Measurements from ENCODE around the gene SFXN2.
"Not testable (repeated sequence)": the region's sequence is repeated elsewhere in the genome, so short reads cannot be mapped to it uniquely, and the experiment has no call there.

Gene SFXN2

DNA sequence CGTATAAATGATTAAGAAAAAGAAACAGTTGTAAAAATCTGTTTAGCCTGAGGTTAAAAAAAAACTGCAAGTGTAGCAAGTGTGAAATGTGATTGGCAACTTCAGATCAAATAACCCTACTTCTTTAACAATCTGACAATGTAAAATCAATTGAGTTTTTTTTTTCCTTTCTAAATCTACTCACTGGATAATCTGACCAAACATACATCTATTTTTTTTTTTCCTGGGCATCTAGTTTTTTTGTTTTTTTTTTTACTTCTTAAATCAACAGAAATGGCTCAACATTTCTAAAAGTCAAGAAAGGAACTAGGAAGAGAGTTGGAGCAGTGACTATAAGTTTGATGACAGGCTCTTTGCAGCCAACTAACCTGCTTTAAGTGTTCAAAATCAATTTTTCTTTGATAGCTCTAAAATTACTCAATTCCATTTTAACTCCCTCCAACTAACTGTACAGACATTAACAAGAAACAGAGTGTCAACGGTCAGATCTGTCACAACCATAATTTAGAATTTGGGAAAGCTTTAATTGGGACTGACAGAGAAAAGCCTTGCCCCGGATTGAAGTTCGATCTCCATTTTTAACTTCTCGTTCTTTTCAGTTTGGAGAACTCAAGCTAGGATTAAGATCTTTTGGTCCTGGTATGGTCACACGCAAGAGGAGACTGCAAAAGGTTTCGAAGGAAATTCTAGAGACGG lies 1.4 kb upstream of the SFXN2 start:
- FAIRE-seq (no peak), DNase-seq (ENCODE audit: insufficient read length) (no peak)
- TF ChIP-seq POLR2A (IDR thresholded peaks at IDR 0.05; ENCODE audit: low read depth, low read length) (no peak), TAF1 (IDR thresholded peaks at IDR 0.05; ENCODE audit: borderline replicate concordance, low read depth, low read length) (no peak), POLR2AphosphoS5 (IDR thresholded peaks at IDR 0.05; ENCODE audit: low read depth, low read length) (no peak)

DNA sequence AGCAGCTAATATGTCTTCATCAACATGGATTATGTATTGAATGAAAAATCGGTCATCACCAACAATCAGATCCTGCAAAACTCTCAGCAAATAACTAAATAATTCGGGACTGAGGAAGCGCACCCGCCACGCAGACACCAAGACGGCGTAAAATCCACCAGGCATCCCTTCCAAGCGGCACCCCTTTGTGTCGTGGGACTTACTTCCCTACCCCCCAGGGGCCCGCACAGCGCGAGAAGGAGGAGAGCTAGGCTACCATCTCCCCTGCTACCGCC lies 960 bp upstream of the SFXN2 start:
- TF ChIP-seq POLR2AphosphoS5 (IDR thresholded peaks at IDR 0.05; ENCODE audit: low read depth, low read length) = 0 out of 2 replicates have a peak, but pooled peaks have one; percentile 67
- TF ChIP-seq TAF1 (IDR thresholded peaks at IDR 0.05; ENCODE audit: borderline replicate concordance, low read depth, low read length) = no peak
- DNase-seq (ENCODE audit: insufficient read length) = no peak
- no peak for FAIRE-seq

DNA sequence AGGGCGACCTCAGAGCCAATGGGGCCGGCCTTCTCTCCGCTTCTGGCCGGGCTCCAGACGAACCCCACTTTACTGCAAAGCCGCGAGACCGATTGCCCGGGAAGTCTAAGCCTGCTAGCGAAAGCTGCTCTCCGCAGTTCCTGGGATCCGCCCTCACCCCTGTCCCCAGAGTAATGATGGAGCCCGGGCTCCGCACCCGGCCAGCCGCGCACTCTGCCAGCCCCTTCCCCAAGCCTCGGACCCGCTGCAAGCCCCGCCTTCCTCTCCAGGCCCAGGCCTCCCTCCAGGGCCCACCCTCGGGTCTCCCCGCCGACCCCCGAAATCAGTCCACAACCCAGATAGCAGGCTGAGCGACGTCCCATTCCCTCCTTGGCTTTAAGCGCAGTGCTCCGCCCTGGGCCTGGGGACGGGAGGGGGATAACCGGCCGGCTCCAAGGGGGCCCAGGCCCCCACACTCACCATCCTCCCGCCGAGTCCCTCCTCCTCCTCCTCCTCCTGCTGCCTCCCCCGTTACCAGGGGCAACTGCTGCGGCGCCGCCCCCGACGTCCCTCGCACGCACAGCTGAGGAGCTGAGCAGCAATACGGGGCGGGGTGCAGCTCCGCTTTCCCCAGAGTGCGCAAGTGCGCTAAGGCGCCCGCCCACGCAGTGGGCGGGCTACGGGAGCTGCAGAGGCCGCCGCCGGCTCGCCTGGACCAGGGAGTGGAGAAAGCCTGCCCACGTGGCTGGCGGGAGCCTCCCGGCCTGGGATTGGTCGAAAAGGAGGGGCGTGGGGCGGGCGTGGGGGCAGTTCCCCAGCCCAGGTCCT lies 419 bp upstream of the SFXN2 start, which contains the start of gene ARL3:
TSS of gene ARL3 (minus strand) at position 584 of the 807 bp plus-strand sequence. CDS start at position 462, 122 bp downstream.
- peak; percentile 98 for DNase-seq (ENCODE audit: insufficient read length)
- FAIRE-seq = peak; percentile 89
- peak; percentile 74; the same call in 1 of the 2 replicates for TF ChIP-seq TAF1 (IDR thresholded peaks at IDR 0.05; ENCODE audit: borderline replicate concordance, low read depth, low read length)
- TF ChIP-seq POLR2AphosphoS5 (IDR thresholded peaks at IDR 0.05; ENCODE audit: low read depth, low read length) = no peak; the same call in none of the 2 replicates
- peak; percentile 74; the same call in 1 of the 2 replicates for TF ChIP-seq POLR2A (IDR thresholded peaks at IDR 0.05; ENCODE audit: low read depth, low read length)

DNA sequence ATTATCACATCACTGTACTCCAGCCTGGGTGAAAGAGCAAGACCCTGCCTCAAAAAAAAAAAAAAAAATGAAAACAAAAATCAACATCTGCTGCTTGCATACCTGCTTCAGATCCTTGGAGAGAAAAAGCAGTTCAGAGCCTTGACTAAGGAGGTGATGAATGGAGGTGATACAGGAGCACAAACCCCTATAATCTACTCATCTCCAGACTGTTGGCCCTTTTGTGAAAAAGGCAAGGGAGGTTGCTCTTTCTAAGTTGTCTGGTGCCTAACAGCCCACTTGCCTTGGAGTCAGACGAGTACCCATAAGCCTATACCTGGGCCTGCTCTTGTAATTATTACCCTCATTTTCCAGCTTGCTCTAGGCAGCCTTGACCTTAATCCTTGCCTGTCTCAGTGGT lies 1.4 kb downstream of the SFXN2 start:
- no peak for TF ChIP-seq POLR2A (IDR thresholded peaks at IDR 0.05; ENCODE audit: low read depth, low read length)
- no peak for FAIRE-seq
- no peak for DNase-seq (ENCODE audit: insufficient read length)

DNA sequence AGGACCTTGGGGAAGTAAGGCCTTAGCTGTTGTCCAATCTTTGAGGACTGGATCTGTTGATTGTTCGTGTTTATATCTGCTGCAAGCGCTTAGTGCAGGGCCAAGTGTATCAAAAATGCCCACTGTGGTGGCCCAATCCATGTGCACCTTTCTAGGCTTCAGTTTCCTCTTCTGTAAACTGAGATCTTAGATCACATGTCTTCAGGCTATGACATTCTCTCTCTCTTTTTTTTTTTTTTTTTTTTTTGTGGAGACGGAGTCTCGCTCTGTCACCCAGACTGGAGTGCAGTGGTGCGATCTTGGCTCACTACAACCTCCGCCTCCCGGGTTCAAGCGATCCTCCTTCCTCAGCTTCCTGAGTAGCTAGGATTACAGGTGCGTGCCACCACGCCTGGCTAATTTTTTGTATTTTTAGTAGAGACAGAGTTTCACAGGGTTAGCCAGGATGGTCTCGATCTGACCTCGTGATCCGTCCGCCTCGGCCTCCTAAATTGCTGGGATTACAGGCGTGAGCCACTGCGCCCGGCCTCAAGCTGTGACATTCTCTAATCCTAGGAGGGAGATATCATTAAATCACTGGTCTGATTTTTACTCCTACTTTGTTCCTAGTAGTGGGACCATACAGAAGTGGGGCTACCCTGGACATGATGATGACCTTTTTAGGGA lies 2.6 kb downstream of the SFXN2 start:
- not testable (repeated sequence) for FAIRE-seq; DNase-seq (ENCODE audit: insufficient read length)

DNA sequence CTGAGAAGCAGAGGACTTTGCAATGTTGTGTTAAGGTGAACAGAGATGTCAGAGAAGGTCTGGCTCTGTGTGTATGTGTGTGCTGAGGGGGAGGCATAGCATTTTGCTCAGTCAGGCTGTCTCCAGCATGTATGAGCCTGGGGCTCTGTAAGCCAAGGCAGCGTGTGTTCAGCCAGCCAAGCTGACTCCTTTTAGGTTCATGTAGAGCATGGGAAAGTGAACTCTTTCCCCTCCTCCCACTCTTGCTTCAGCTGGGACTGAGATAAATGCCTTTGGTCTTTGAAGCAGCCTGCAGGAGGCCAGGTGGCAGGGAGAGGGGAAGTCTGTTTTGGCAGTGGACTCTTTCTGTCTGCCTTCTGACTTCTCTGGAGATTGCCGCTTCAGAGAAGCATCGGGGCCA lies 3.8 kb downstream of the SFXN2 start:
- no peak for FAIRE-seq
- TF ChIP-seq POLR2A (IDR thresholded peaks at IDR 0.05; ENCODE audit: low read depth, low read length) (no peak), TAF1 (IDR thresholded peaks at IDR 0.05; ENCODE audit: borderline replicate concordance, low read depth, low read length) (no peak), POLR2AphosphoS5 (IDR thresholded peaks at IDR 0.05; ENCODE audit: low read depth, low read length) (no peak)
- DNase-seq (ENCODE audit: insufficient read length) = no peak

DNA sequence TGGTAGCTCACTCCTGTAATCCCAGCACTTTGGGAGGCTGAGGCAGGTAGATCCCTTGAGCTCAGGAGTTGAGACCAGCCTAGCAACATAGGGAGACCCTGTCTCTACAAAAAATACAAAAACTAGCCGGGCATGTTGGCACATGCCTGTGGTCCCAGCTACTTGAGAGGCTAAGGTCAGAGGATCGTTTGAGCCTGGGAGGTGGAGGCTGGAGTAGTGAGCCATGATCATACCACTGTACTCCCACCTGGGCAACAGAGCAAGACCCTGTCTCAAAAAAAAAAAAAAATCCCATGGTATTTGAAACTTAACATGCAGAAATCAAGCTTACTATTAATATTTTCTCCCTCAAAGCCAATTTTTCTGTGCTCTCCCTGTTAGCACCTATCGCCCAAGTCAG lies 5.9 kb downstream of the SFXN2 start:
- DNase-seq (ENCODE audit: insufficient read length) (no peak), FAIRE-seq (no peak)
- TF ChIP-seq POLR2AphosphoS5 (IDR thresholded peaks at IDR 0.05; ENCODE audit: low read depth, low read length) (no peak), TAF1 (IDR thresholded peaks at IDR 0.05; ENCODE audit: borderline replicate concordance, low read depth, low read length) (no peak), POLR2A (IDR thresholded peaks at IDR 0.05; ENCODE audit: low read depth, low read length) (no peak)

DNA sequence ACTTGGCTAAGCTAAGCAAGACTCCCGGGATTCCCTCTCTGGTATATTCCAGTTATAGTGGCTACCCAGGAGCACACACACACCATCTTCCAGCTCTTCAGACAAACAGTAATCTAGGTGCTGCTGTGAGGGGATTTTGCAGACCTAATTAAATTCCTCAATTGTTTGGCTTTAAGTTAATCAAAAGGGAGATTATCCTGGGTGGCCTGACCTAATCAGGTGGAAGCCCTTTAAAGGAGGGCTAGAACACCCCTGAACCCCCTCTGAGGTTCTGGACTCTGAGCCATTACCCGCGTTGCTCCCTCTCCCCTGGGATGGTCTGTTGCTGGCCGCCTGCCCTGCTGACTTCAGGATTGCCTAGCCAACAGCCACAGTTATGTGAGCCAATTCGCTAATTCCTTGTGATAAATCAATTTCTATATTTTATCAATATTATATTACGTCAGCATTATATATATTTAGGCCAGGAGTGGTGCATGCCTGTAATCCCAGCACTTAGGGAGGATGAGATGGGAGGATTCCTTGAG lies 6.4 kb downstream of the SFXN2 start:
- TF ChIP-seq POLR2AphosphoS5 (IDR thresholded peaks at IDR 0.05; ENCODE audit: low read depth, low read length) = no peak
- no peak for DNase-seq (ENCODE audit: insufficient read length)
- no peak for FAIRE-seq

DNA sequence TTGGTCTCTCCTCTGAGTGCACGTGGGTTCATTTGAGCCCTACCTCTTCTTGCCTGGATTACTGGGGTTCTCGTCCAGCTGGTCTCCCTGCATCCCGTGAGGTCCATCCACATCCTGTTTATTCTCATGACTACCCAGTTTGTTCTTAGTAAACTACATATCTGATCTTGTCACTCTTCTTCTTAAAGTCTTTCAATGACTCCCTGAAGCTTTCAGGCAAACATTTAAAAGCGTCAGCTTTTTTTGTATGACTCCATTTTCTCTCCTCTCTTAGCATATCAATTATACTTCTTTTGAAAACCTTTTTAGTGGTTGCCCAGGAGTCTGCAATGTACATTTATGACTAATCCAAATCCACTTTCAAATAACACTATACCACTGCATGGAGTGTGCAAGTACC lies 7.5 kb downstream of the SFXN2 start:
- DNase-seq (ENCODE audit: insufficient read length) (no peak), FAIRE-seq (no peak)
- TF ChIP-seq POLR2AphosphoS5 (IDR thresholded peaks at IDR 0.05; ENCODE audit: low read depth, low read length) (no peak), POLR2A (IDR thresholded peaks at IDR 0.05; ENCODE audit: low read depth, low read length) (no peak), TAF1 (IDR thresholded peaks at IDR 0.05; ENCODE audit: borderline replicate concordance, low read depth, low read length) (no peak)

DNA sequence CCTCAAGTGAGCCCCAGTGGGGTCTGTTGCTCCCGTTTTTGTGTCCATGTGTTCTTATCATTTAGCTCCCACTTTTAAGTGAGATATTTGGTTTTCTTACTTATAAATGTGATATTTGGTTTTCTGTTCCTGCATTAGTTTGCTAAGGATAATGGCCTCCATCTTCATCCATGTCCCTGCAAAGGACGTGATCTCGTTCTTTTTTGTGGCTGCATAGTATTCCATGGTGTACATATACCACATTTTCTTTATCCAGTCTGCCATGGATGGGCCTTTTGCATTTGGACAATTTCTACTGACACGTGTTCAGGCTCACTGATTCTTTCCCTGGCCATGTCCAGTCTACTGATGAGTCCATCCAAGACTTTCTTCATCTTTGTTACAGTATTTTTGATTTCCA lies 9.6 kb downstream of the SFXN2 start:
- TF ChIP-seq TAF1 (IDR thresholded peaks at IDR 0.05; ENCODE audit: borderline replicate concordance, low read depth, low read length) = no peak
- TF ChIP-seq POLR2AphosphoS5 (IDR thresholded peaks at IDR 0.05; ENCODE audit: low read depth, low read length) = no peak
- TF ChIP-seq POLR2A (IDR thresholded peaks at IDR 0.05; ENCODE audit: low read depth, low read length) = no peak
- FAIRE-seq (peak; percentile 17), DNase-seq (ENCODE audit: insufficient read length) (no peak)

DNA sequence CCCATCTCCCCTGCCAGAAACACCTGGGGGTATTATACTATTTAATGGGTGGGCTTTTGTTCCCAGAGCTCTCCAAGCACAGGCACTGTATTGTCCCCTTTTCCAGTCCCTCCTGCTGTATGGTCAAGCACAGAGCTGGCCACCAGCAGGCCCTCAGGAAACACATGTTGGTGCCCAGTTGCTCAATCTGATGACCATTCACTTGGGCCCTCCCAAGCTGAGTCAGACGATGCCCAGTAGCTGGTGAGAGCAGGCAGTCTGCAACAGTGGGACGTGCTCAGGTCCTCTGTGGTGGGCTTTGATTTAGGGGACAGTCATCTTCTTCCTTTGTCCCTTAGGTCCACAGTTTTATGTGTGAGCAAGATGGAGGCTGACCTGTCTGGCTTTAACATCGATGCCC lies 11.8 kb downstream of the SFXN2 start:
- DNase-seq (ENCODE audit: insufficient read length) (no peak), FAIRE-seq (no peak)
- TF ChIP-seq POLR2AphosphoS5 (IDR thresholded peaks at IDR 0.05; ENCODE audit: low read depth, low read length) (no peak), POLR2A (IDR thresholded peaks at IDR 0.05; ENCODE audit: low read depth, low read length) (no peak), TAF1 (IDR thresholded peaks at IDR 0.05; ENCODE audit: borderline replicate concordance, low read depth, low read length) (no peak)

All from GM12892 (cell line).